B cell (primary cell): Measurements from ENCODE around the gene EVI5L. TPM values are rescaled to one million over a fixed set of nuclear protein-coding genes. Genes with fewer than 3 reads are reported as not detected.

ENCODE experiments used
- ATAC-seq: fragments of 200-7000 bp; cut with Tn5 transposase; one replicate; pipeline ENCODE4 v1.10.0; 2021; ENCODE audit warnings: low read depth, mild to moderate bottlenecking, moderate number of reproducible peaks, moderate library complexity
- CTCF ChIA-PET: fragments of 350-600 bp; sonication (Branson Sonifier 250); formaldehyde crosslinking; loops from one replicate; lab custom pipeline; 2021; ENCODE audit warnings: antibody characterized with exemption, inconsistent platforms; lab: Charles Lee
- POLR2A ChIA-PET: fragments of 350-600 bp; sonication (Branson Sonifier 250); formaldehyde crosslinking; loops from one replicate; lab custom pipeline; 2021; ENCODE audit warnings: antibody characterized with exemption; lab: Charles Lee
- DNase-seq: peaks from one replicate; pipeline ENCODE4 v3.0.0; 2013
- H2AFZ ChIP-seq: 2 replicates; pipeline ENCODE4 v1.6.1; 2012; ENCODE audit warnings: mild to moderate bottlenecking, low read depth, low read length; ENCODE audit not compliant: insufficient read depth, poor library complexity, severe bottlenecking
- H3K27ac ChIP-seq, 2 donors: 1 replicate in 1 of 2; 2 replicates in 1 of 2; pipeline ENCODE4 v1.5.1; 2012 to 2013; ENCODE audit warnings: low read length in 2 of 2, mild to moderate bottlenecking in 2 of 2, moderate library complexity in 1 of 2
- H3K27me3 ChIP-seq, 4 experiments: fragments of 200-600 bp in 1 of 4; sonication (generic) in 1 of 4; replicated peaks in 1 of 4; 1 replicate in 2 of 4; 2 replicates in 2 of 4; pipeline versions ENCODE4 v1.6.1 to v1.7.0; 2013 to 2016; ENCODE audit warnings: low read length in 3 of 4, mild to moderate bottlenecking in 2 of 4, mixed read lengths in 1 of 4, moderate library complexity in 1 of 4; ENCODE audit not compliant: insufficient read depth in 4 of 4, control insufficient read depth in 3 of 4; ENCODE audit errors: control extremely low read depth in 1 of 4
- H3K36me3 ChIP-seq, 2 experiments: replicated peaks in 1 of 2; 1 replicate in 1 of 2; 2 replicates in 1 of 2; pipeline versions ENCODE4 v1.6.1 to v1.7.1; 2013; ENCODE audit warnings: low read length in 1 of 2; ENCODE audit not compliant: insufficient read depth in 2 of 2, control insufficient read depth in 1 of 2; ENCODE audit errors: control extremely low read depth in 1 of 2, extremely low read depth in 1 of 2
- H3K4me1 ChIP-seq, 2 donors: fragments of 200-600 bp in 1 of 2; sonication (generic) in 1 of 2; 1 replicate in 1 of 2; 2 replicates in 1 of 2; pipeline versions ENCODE4 v1.5.1 to v1.6.1; 2013 to 2017; ENCODE audit warnings: low read length in 2 of 2; ENCODE audit not compliant: control insufficient read depth in 2 of 2, insufficient read depth in 2 of 2
- H3K4me2 ChIP-seq: replicated peaks from 2 replicates; pipeline ENCODE3; 2012; ENCODE audit warnings: mild to moderate bottlenecking, low read depth, low read length; ENCODE audit not compliant: poor library complexity, severe bottlenecking
- H3K4me3 ChIP-seq, 5 experiments: fragments of 200-600 bp in 1 of 5; sonication (generic) in 1 of 5; 1 replicate in 3 of 5; 2 replicates in 2 of 5; pipeline versions ENCODE4 v1.5.1 to v1.7.0; 2011 to 2016; ENCODE audit warnings: low read length in 4 of 5, mild to moderate bottlenecking in 4 of 5, low read depth in 2 of 5, control low read depth in 1 of 5, moderate library complexity in 1 of 5; ENCODE audit not compliant: insufficient read depth in 1 of 5; ENCODE audit errors: control extremely low read depth in 1 of 5, extremely low read depth in 1 of 5
- H3K79me2 ChIP-seq: fragments of 200-600 bp; sonication (generic); one replicate; pipeline ENCODE4 v1.6.0; 2016; ENCODE audit warnings: low read length; ENCODE audit not compliant: control insufficient read depth, insufficient read depth
- H3K9ac ChIP-seq: fragments of 200-600 bp; sonication (generic); 2 replicates; pipeline ENCODE4 v1.6.1; 2017; ENCODE audit warnings: mild to moderate bottlenecking, low read length, moderate library complexity
- H3K9me3 ChIP-seq, 3 donors: one replicate each; pipeline versions ENCODE4 v1.6.1 to v1.7.1; 2013; ENCODE audit warnings: low read length in 2 of 3; ENCODE audit not compliant: control insufficient read depth in 2 of 3, insufficient read depth in 1 of 3; ENCODE audit errors: control extremely low read depth in 1 of 3
- H4K20me1 ChIP-seq: 2 replicates; pipeline ENCODE4 v1.6.0; 2012; ENCODE audit warnings: mild to moderate bottlenecking, low read length; ENCODE audit not compliant: insufficient read depth, control insufficient read depth, poor library complexity, severe bottlenecking
- H3K27ac Mint-ChIP-seq: one replicate; pipeline ENCODE4 v1.8.0; 2021; ENCODE audit warnings: mixed read lengths
- H3K27me3 Mint-ChIP-seq: one replicate; pipeline ENCODE4 v1.8.0; 2021; ENCODE audit warnings: mixed read lengths
- H3K4me1 Mint-ChIP-seq: one replicate; pipeline ENCODE4 v1.8.0; 2021; ENCODE audit warnings: mixed read lengths
- H3K4me3 Mint-ChIP-seq: one replicate; pipeline ENCODE4 v1.8.0; 2021; ENCODE audit warnings: mixed read lengths
- H3K9me3 Mint-ChIP-seq: one replicate; pipeline ENCODE4 v1.8.0; 2022; ENCODE audit warnings: mixed read lengths; ENCODE audit not compliant: insufficient read depth
- CTCF ChIP-seq: fragments of 200-600 bp; IDR thresholded peaks from one replicate; pipeline ENCODE4 v1.8.0; 2022; ENCODE audit warnings: antibody characterized with exemption, mild to moderate bottlenecking
- EZH2 ChIP-seq: IDR thresholded peaks from 2 replicates; pipeline ENCODE4 v1.6.1; 2012; ENCODE audit warnings: borderline replicate concordance, low read depth, mild to moderate bottlenecking, moderate library complexity, low read length; ENCODE audit not compliant: insufficient read depth, poor library complexity, severe bottlenecking
- WGBS: methylation state at CpG from one replicate; pipeline ENCODE4 v1.1.5; 2013; ENCODE audit warnings: missing lambda C conversion rate; ENCODE audit not compliant: insufficient coverage; 5-methylcytosine and 5-hydroxymethylcytosine counted together
- intact Hi-C: fragments of 100-400 bp; cut with micrococcal nuclease; formaldehyde crosslinking; loops from one replicate; pipeline ENCODE4 v1.10.0; 2022
- polyA plus RNA-seq: library from polyadenylated mRNA; depleted of rRNA; stranded (reverse); fragments of >200 nt; gene quantifications from 2 replicates; pipeline ENCODE4 v1.2.3, GENCODE V29; 2012
- total RNA-seq, 2 donors: library from RNA; stranded (reverse); fragments of 120-200 nt in 1 of 2; gene quantifications; 1 replicate in 1 of 2; 2 replicates in 1 of 2; pipeline versions ENCODE4 v1.2.3 to v1.2.4, GENCODE V29; 2013 to 2022

The EVI5L gene
- total and polyA plus RNA-seq, 2 donors (not counting 1 experiment from before 2014, with no cell fraction given), result 7.9 to 11.8 TPM

DNA sequence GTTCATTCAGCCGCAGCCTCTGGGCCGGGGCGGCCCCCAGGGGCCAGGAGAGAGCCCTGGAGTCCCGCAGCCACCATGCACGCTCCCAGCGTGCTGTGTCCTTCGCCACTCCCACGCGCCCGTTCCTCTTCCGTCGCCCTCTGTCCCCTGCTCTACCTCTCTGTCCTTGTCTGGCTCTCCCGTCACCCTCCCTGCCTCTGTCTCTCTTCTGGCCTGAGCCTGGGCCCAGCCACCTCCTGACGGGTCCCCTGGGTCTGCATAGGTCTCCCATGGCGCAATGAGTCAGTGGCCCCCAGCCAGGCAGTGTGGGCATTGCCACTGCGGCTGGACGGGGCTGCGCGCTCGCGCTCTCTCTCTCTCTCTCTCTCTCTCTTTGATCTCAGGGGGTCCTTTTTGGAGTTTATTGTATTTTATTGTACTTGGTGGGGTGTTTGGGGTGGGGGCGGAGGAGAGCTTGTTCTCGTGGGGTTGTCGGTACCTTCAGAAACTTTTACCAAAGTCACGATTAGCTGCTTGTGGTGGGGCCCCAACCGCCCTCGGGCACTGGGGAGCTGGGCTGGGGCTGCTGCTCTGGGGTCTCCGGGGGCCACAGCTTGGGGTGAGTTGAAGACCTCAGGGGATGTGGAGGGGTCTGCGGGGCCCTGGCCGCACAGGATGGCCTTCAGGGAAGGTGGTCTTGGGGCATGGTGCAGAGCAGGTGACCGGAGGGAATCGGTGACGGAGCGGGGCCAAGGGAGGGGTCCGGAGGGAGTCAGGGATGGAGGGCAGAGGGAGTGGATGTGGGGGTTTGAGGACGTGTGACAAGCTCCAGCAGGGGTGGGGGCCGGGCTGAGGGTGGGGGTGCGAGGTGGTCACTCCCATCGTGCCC lies 82.9 kb downstream of the EVI5L start:
- H2AFZ ChIP-seq, result no peak overlapping the region
- H3K4me3 ChIP-seq, result no peak overlapping the region
- H4K20me1 ChIP-seq, result peaks cover 74% of the 10 kb centered on the region
- Mint-ChIP-seq H3K4me3 (no peak overlapping the region), H3K27ac (no peak overlapping the region), H3K9me3 (no peaks in the 10 kb centered on the region), H3K27me3 (peaks cover 11% of the 10 kb centered on the region), H3K4me1 (peaks cover 14% of the 10 kb centered on the region)
- H3K27me3 ChIP-seq, result peaks cover 0 to 29% (median 13%) of the 10 kb centered on the region in 4 experiments
- 94% methylated on average over 27 of the region's 39 CpGs for WGBS
- H3K79me2 ChIP-seq, result peaks cover 6% of the 10 kb centered on the region
- peaks cover 3 to 31% of the 10 kb centered on the region in 2 experiments for H3K36me3 ChIP-seq
- no peak overlapping the region for H3K27ac ChIP-seq
- ChIA-PET POLR2A (interaction anchor here (1.1 kb wide), 1 partner anchor 8 kb away, joined by 3 read pairs; no protein-coding TSS in a partner anchor), CTCF (no interaction called here)
- H3K4me1 ChIP-seq, result peaks cover 23 to 27% of the 10 kb centered on the region in 2 donors
- no peak overlapping the region for H3K4me2 ChIP-seq
- intact Hi-C loops, result no loop called here
- no peak for TF ChIP-seq CTCF
- TF ChIP-seq EZH2, result no peak
- H3K9me3 ChIP-seq, result peaks cover 0 to 13% (median 0%) of the 10 kb centered on the region in 3 donors
- no peak for DNase-seq
- no peak for ATAC-seq
- no peak overlapping the region for H3K9ac ChIP-seq

GRCh38 chr19:7913652-7914051 lies 83.6 kb downstream of the EVI5L start:
- TF ChIP-seq EZH2, result no peak
- no peak for TF ChIP-seq CTCF
- peaks cover 16% of the 10 kb centered on the region for H3K27me3 Mint-ChIP-seq
- H4K20me1 ChIP-seq, result peaks cover 69% of the 10 kb centered on the region
- H3K4me3 Mint-ChIP-seq, result no peak overlapping the region
- peaks cover 0 to 19% (median 0%) of the 10 kb centered on the region in 3 donors for H3K9me3 ChIP-seq
- CTCF ChIA-PET, result no interaction called here
- no peak overlapping the region for H2AFZ ChIP-seq
- intact Hi-C loops, result no loop called here
- WGBS, result 90% methylated on average over 9 of the region's 10 CpGs
- no peak overlapping the region for H3K4me3 ChIP-seq
- H3K9ac ChIP-seq, result no peak overlapping the region
- no peak overlapping the region for H3K27ac ChIP-seq
- no peaks in the 10 kb centered on the region for H3K9me3 Mint-ChIP-seq
- H3K4me1 ChIP-seq, result peaks cover 30 to 34% of the 10 kb centered on the region in 2 donors
- peaks cover 19% of the 10 kb centered on the region for H3K4me1 Mint-ChIP-seq
- H3K27me3 ChIP-seq, result peaks cover 0 to 36% (median 18%) of the 10 kb centered on the region in 4 experiments
- H3K36me3 ChIP-seq, result peaks cover 3 to 31% of the 10 kb centered on the region in 2 experiments
- ATAC-seq (no peak), DNase-seq (no peak)
- no peak overlapping the region for H3K4me2 ChIP-seq
- POLR2A ChIA-PET, result no interaction called here
- peaks cover 3% of the 10 kb centered on the region for H3K79me2 ChIP-seq
- no peak overlapping the region for H3K27ac Mint-ChIP-seq
